K562 treated with DMSO at 1 percent for 48 hours (cell line): ENCODE measurements around the gene ELL3. TPM values are rescaled to one million over a fixed set of nuclear protein-coding genes. Genes with fewer than 3 reads are reported as not detected.

Experiments used
- total RNA-seq: library from RNA; unstranded; fragments of 300-600 nt; gene quantifications from 2 replicates; pipeline ENCODE4 v1.2.3, GENCODE V29; 2022; ENCODE audit warnings: low replicate concordance; ENCODE audit errors: extremely low read depth

Gene ELL3
- total RNA-seq = not detected in 2 replicates

GRCh38 chr15:43776718-43777266 is at the start of gene ELL3:
Gene ELL3, minus strand, starts transcription at chr15:43776966. Its CDS starts 65 bp downstream, at chr15:43776901.

GRCh38 chr15:43824302-43825246 is 47.8 kb upstream of the ELL3 start, which contains the start of gene MFAP1:
Gene MFAP1, minus strand, starts transcription at chr15:43824690. Its CDS starts 121 bp downstream, at chr15:43824569.

GRCh38 chr15:43800286-43801141 is 23.7 kb upstream of the ELL3 start, which contains the start of gene HYPK:
Gene HYPK, plus strand, starts transcription at chr15:43800599. Its CDS starts 24 bp downstream, at chr15:43800623.

GRCh38 chr15:43799945-43800285 is 23.1 kb upstream of the ELL3 start, which contains the start of gene SERINC4:
Gene SERINC4, minus strand, starts transcription at chr15:43800220. Its CDS starts 234 bp downstream, at chr15:43799986.

GRCh38 chr15:43791993-43792760 is 15.4 kb upstream of the ELL3 start, which contains the start of gene SERF2:
Gene SERF2, plus strand, starts transcription at chr15:43792320. Its CDS starts 57 bp downstream, at chr15:43792377.

GRCh38 chr15:43746245-43746902 is 30.4 kb downstream of the ELL3 start, which contains the start of gene PDIA3:
Gene PDIA3, plus strand, starts transcription at chr15:43746438. Its CDS starts 102 bp downstream, at chr15:43746540.

Other genes starting within 250 kb of the ELL3 start
- gene PPIP5K1, start 186.8 kb downstream of the ELL3 start, total RNA-seq = not detected in 2 replicates
- gene CKMT1B, start 182.9 kb downstream of the ELL3 start, total RNA-seq = not detected in 2 replicates
- gene STRC, start 158.2 kb downstream of the ELL3 start, total RNA-seq = not detected in 2 replicates
- gene CATSPER2, start 128.1 kb downstream of the ELL3 start, total RNA-seq = not detected in 2 replicates
- not detected in 2 replicates for gene CKMT1A, start 83.1 kb downstream of the ELL3 start, total RNA-seq
- gene PDIA3, start 30.5 kb downstream of the ELL3 start, total RNA-seq = not detected in 2 replicates
- gene SERF2, start 15.4 kb upstream of the ELL3 start, total RNA-seq = 1,029 TPM in 1 of 2 replicates, not detected in the other
- gene SERINC4, start 23.3 kb upstream of the ELL3 start, total RNA-seq = not detected in 2 replicates
- not detected in 2 replicates for gene HYPK, start 23.6 kb upstream of the ELL3 start, total RNA-seq
- gene MFAP1, start 47.7 kb upstream of the ELL3 start, total RNA-seq = 183 TPM in 1 of 2 replicates, not detected in the other
- not detected in 2 replicates for gene WDR76, start 50.0 kb upstream of the ELL3 start, total RNA-seq